Glomerular endothelial cell (primary cell): Measurements from ENCODE around the gene CCNYL1. TPM values are rescaled to one million over a fixed set of nuclear protein-coding genes. Genes with fewer than 3 reads are reported as not detected.
"Not testable (repeated sequence)": the region's sequence is repeated elsewhere in the genome, so short reads cannot be mapped to it uniquely, and the experiment has no call there.

Experiments
- DNase-seq: peaks from one replicate; pipeline ENCODE4 v3.0.0-alpha.2; 2011; ENCODE audit warnings: low read depth, low spot score; ENCODE audit errors: extremely low read depth
- total RNA-seq: library from RNA; depleted of rRNA; stranded (reverse); fragments of >200 nt; gene quantifications from 2 replicates; pipeline ENCODE4 v1.2.3, GENCODE V29; 2015

Gene CCNYL1
- total RNA-seq, 1 donor from 2014 or later = 54.1 TPM

DNA sequence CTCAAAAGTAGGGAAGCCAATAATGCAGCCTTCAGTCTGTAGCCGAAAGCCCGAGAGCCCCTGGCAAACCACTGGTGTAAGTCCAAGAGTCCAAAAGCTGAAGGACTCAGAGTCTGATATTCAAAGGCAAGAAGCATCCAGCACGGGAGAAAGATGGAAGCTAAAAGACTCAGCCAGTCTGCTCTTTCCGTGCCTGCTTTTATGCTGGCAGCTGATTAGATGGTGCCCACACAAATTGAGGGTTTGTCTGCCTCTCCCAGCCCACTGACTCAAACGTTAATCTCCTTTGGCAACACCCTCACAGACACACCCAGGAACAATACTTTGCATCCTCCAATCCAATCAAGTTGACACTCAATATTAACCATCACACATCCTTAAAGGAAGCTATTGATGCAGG is 14.5 kb upstream of the CCNYL1 start:
- not testable (repeated sequence) for DNase-seq

DNA sequence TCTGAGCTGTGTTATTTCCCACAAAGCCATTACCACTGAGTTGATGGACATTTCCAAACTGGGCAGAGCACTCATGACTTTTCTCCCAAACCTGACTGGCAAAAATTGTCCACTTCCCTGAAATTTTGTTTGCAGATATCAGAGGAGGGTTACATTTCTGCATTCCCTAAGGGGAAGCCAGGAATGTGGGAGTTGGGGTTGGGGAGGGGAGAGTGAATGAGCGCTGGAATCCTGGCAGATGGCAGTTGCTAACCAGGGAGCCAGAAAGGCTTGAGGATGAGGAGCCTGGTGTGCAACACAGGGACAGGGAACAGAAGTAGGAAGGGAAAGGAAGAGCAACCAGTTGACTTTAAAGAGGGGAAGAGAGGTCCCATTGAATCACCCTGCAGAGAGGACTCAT is 14.0 kb upstream of the CCNYL1 start:
- DNase-seq = no peak

DNA sequence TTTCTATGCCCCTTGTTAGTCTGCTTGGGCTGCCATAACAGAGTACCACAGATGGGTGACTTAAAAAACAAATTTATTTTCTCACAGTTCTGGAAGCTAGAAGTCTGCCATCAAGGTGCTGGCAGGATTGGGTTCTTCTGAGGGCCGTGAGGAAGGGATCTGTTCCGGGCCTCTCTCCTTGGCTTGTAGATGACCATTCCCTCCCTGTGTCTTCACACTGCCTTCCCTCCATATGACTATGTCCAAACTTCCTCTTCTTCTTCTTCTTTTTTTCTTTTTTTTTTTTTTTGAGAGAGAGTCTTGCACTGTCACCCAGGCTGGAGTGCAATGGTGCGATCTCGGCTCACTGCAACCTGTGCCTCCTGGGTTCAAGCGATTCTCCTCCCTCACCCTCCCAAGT is 13.1 kb upstream of the CCNYL1 start:
- no peak for DNase-seq

DNA sequence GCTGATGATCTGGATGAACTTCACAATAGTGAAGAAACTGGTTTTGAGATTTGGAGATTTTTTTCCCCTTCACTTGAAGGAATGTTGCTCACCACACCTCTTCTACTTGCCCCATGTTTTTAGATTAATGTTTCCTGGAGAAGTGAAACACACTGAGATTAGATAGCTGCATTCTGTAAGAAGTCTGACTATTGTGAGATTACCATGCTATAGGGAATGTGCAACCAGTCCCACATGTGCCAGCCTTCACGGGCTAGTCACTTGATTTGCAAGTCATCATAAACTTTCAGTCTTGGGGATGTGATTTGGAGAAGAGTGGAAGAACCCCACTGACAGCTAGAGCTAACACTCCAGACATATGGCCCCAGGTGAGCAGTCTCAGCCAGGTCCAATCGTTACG is 7.4 kb upstream of the CCNYL1 start:
- DNase-seq = no peak

- DNase-seq = no peak
These were observed 6.8 kb upstream of the CCNYL1 start for GRCh38 chr2:207704671-207705070.

GRCh38 chr2:207706936-207707860 is 4.2 kb upstream of the CCNYL1 start:
- DNase-seq = no peak

- no peak for DNase-seq
These were observed 500 bp downstream of the CCNYL1 start for GRCh38 chr2:207711750-207712530.

- DNase-seq = no peak
These were observed 4.6 kb downstream of the CCNYL1 start for GRCh38 chr2:207716056-207716455.

DNA sequence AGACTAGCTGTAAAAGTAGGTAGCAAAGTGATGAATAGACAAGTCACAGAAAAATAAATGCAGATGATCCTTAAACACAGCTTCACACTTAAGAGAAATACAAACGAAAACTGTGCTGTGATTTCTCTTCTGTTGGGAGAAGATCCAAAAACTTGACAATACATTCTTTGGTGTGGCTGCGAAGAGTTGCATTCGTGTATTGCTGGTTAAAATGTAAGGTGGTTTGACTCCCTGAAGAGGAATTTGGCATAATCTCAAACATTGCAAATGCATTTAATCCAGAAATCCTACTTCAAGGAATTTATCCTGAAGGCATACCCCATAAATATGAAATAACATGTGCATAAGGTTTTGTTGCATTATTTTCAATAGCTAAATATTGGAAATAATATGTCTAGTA is 7.1 kb downstream of the CCNYL1 start:
- no peak for DNase-seq

GRCh38 chr2:207719008-207719407 is 7.6 kb downstream of the CCNYL1 start:
- no peak for DNase-seq

DNA sequence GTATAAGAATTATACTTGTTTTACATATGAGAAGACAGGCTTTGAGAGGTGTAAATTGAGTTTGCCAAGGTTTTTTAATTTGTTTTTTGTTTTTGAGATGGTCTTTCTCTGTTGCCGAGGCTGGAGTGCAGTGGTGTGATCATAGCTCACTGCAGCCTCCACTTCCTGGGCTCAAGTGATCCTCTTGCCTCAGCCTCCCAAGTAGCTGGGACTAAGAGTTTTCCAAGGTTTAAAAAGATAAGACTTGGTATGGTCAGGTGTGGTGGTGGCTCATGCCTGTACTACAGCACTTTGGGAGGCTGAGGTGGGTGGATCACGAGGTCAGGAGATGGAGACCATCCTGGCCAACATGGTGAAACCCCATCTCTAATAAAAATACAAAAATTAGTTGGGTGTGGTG is 8.2 kb downstream of the CCNYL1 start:
- not testable (repeated sequence) for DNase-seq

GRCh38 chr2:207720517-207721187 is 9.2 kb downstream of the CCNYL1 start:
- DNase-seq = no peak

DNA sequence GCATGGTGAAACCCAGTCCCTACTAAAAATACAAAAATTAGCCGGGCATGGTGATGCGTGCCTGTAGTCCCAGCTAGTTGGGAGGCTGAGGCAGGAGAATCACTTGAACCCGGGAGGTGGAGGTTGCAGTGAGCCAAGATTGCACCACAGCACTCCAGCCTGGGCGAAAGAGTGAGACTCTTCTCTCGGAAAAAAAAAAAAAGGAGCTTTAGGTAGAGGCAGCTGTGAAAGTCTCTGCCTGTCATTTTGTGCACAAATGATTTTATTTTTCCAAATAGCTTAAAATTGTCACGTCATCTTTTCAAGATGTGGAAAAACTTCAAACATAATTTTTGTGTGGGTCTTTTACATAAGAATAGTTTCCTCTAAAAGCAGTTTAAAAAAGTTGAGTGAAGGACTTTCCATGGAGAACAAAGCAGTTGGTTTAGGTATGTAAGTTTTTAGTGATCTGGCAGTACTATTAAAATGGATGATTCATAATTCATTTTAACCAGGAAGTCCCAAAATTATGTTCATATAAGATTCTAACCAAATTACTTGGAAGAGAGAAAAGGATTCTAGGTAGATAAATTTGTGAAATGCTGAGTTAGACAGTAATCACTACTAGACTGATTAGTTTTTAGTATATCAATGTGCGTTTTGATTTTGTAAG is 11.5 kb downstream of the CCNYL1 start:
- DNase-seq = no peak

- not testable (repeated sequence) for DNase-seq
These were observed 12.0 kb downstream of the CCNYL1 start for GRCh38 chr2:207723425-207723787.

GRCh38 chr2:207724113-207724512 is 12.7 kb downstream of the CCNYL1 start:
- DNase-seq = no peak

DNA sequence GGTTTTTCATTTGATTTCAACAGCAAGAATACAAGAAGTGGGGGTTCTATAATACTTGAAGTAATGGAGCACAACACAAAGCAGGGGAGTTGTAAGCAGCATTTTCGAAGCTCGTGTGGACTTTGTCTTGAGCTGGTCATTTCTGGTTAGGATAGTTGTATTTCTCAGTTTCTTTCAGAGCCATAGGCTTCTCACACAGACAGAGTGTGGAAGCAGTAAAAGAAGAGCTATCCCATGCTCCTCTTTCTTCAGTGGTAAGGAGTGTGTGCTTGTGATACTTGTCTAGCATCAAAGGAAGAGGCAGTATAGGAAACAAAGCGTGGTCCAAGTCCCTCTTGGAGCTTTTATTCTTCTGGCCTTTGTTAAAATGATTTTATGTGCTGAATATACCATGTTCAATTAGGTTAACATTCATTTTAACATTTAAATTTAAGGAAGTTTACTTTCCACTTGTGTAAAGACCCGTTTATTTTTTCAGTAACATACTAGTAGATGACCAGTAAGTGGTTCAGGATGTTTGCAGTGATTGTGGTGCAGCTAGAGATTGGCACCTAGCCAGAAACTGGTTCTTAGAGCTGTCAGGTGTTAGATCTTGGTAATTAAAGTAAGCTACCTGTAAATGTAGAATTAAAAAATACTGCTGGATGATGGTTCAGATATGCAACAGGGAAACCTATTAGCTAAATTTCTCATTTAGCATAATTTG is 14.6 kb downstream of the CCNYL1 start:
- DNase-seq = no peak

DNA sequence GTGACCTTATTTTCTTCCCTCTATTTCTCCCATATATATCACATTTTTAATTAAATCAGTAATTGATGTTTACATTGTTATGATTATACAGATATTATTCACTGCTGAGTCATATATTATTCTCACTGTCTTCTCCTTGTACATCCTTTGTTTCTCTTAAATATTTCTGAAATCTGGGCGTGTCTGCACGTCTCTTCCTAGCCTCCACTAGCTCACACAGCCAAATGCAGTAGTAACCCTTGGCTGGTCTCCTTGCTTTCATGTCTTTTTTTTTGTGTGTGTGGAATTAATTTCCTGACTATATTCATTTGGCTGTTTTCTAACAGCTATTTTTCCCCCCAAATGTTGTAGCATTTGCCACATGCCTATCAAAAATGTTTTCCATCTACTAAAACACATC is 15.8 kb downstream of the CCNYL1 start:
- no peak for DNase-seq

GRCh38 chr2:207729465-207729998 is 18.1 kb downstream of the CCNYL1 start:
- DNase-seq = no peak

DNA sequence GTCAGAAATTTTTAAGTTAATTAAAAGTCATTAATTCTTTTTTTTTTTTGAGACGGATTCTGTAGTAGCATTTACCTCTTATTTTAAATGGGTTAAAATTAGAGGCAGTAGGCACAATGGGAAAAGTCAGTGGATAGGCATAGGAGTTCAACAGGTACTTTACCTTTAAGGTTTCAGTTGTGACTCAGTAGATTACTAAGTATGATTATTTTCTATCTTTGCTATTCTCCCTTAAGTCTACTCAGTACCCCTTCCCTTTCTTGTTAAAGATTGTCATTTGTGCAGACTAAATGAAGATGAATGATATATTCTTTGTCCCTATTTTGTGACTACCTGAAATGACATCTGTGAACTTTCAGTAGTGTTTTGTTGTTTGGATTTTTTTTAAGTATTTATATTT is 19.7 kb downstream of the CCNYL1 start:
- no peak for DNase-seq
